ENCODE data around the gene CDH2.

DNA sequence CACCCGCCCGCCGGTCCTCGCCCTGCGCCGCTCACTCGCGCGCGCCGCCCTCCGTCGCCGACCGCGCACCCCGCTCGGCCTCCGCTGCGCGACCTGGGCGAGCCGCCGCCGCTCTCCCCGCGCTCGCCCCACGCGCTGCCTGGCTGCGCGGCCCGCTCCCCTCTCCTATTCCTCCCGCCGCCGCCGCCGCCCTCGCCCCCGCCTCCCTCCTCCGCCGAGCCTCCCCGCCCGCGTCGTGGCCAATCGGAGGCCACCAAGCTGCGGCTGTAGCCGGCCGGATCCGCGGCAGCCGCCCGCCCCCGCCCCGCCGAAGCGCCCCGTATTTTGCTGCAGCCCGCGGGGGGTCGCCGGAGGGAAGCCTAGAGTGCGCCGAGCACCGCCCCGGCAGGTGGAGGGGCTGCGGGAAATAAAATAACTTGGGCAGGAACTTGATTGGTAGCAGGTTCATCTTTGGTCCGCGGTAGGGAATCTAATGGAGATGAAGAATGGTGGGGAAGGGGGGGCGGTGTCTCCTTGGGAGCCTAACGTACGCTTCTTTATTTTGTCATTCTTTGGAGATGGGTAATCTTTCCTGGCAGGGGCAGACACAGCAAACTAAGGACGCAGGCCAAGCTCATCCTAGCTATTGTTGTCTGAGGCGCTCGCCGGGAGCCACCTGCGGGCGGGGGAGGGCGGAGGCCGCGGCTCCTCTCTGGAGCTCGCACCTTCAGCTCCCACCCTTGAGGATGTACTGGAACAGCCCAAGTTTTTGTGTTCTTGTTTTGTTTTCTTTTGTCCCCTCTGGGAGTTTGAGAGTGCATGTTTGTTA is 1.1 kb upstream of the CDH2 start:
- TF ChIP-seq, protein P1, sequence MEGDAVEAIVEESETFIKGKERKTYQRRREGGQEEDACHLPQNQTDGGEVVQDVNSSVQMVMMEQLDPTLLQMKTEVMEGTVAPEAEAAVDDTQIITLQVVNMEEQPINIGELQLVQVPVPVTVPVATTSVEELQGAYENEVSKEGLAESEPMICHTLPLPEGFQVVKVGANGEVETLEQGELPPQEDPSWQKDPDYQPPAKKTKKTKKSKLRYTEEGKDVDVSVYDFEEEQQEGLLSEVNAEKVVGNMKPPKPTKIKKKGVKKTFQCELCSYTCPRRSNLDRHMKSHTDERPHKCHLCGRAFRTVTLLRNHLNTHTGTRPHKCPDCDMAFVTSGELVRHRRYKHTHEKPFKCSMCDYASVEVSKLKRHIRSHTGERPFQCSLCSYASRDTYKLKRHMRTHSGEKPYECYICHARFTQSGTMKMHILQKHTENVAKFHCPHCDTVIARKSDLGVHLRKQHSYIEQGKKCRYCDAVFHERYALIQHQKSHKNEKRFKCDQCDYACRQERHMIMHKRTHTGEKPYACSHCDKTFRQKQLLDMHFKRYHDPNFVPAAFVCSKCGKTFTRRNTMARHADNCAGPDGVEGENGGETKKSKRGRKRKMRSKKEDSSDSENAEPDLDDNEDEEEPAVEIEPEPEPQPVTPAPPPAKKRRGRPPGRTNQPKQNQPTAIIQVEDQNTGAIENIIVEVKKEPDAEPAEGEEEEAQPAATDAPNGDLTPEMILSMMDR (IDR thresholded peaks at IDR 0.05; ENCODE audit: low read depth, low read length, missing input control) = peak; percentile 12
- TF ChIP-seq FOXA1 (IDR thresholded peaks at IDR 0.05) (no peak), SP1 (IDR thresholded peaks at IDR 0.05) (no peak), RAD21 (IDR thresholded peaks at IDR 0.05) (peak; percentile 23 to 45), GABPA (IDR thresholded peaks at IDR 0.05 in 1 of 2, conservative IDR thresholded peaks at IDR 0.05 in 1 of 2) (no peak)
- TF ChIP-seq, protein P2, sequence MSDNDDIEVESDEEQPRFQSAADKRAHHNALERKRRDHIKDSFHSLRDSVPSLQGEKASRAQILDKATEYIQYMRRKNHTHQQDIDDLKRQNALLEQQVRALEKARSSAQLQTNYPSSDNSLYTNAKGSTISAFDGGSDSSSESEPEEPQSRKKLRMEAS (IDR thresholded peaks at IDR 0.05) = no peak
- TF ChIP-seq, protein P3, sequence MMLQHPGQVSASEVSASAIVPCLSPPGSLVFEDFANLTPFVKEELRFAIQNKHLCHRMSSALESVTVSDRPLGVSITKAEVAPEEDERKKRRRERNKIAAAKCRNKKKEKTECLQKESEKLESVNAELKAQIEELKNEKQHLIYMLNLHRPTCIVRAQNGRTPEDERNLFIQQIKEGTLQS (IDR thresholded peaks at IDR 0.05) = no peak
- TF ChIP-seq, protein P4, sequence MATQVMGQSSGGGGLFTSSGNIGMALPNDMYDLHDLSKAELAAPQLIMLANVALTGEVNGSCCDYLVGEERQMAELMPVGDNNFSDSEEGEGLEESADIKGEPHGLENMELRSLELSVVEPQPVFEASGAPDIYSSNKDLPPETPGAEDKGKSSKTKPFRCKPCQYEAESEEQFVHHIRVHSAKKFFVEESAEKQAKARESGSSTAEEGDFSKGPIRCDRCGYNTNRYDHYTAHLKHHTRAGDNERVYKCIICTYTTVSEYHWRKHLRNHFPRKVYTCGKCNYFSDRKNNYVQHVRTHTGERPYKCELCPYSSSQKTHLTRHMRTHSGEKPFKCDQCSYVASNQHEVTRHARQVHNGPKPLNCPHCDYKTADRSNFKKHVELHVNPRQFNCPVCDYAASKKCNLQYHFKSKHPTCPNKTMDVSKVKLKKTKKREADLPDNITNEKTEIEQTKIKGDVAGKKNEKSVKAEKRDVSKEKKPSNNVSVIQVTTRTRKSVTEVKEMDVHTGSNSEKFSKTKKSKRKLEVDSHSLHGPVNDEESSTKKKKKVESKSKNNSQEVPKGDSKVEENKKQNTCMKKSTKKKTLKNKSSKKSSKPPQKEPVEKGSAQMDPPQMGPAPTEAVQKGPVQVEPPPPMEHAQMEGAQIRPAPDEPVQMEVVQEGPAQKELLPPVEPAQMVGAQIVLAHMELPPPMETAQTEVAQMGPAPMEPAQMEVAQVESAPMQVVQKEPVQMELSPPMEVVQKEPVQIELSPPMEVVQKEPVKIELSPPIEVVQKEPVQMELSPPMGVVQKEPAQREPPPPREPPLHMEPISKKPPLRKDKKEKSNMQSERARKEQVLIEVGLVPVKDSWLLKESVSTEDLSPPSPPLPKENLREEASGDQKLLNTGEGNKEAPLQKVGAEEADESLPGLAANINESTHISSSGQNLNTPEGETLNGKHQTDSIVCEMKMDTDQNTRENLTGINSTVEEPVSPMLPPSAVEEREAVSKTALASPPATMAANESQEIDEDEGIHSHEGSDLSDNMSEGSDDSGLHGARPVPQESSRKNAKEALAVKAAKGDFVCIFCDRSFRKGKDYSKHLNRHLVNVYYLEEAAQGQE (IDR thresholded peaks at IDR 0.05) = no peak
